ENCODE measurements around the gene COPZ1. TPM values are rescaled to one million over a fixed set of nuclear protein-coding genes. Genes with fewer than 3 reads are reported as not detected.
A peak's percentile ranks its signal among the peaks of the same experiment; 100 is the strongest.

The COPZ1 gene
- total RNA-seq, 2 experiments from 2014 or later: 96.3 to 102 TPM

DNA sequence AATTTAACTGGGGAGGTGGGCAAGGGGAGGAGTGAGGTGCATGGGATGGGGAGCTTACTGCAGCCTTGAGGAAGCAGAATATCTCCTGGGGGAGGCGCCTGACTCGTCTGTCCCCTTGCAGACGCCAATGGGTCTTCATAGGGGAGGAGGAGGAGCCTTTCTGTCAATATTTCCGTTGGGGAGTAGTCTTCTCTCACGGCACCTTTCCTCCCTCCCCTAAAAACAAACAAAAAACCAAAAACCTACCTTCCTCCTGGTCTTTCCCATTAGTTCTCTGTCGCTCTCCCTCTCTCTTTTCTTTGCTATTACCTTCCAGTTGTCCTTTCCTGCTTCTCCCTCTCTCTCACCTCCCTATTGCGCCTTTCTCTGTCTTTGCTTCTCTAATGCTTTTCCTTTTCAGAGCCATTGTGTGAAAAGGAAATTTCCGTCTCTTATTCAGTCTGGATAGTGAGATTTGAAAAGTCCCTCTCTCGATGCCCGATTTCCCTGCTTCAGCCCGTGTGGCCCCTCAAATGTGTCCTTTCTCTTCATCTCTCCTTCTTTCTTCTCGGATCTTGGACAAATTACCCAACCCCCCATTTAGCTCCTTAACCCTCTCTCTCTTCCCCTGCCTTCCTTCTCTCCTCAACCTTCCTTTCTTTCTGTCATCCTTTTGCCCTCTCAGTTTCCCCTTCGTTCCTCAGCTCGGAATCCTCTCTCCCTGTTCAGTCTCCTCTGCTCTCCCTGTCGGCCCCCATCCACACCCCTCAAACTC is 33.4 kb downstream of the COPZ1 start:
- Mint-ChIP-seq H3K36me3 (no peaks in the 10 kb centered on the region), H3K4me1 (peaks cover 14% of the 10 kb centered on the region), H3K27me3 (no peaks in the 10 kb centered on the region), H3K9me3 (no peaks in the 10 kb centered on the region), H3K27ac (no peak overlapping the region), H3K4me3 (no peak overlapping the region)
- peak; percentile 61 for DNase-seq

DNA sequence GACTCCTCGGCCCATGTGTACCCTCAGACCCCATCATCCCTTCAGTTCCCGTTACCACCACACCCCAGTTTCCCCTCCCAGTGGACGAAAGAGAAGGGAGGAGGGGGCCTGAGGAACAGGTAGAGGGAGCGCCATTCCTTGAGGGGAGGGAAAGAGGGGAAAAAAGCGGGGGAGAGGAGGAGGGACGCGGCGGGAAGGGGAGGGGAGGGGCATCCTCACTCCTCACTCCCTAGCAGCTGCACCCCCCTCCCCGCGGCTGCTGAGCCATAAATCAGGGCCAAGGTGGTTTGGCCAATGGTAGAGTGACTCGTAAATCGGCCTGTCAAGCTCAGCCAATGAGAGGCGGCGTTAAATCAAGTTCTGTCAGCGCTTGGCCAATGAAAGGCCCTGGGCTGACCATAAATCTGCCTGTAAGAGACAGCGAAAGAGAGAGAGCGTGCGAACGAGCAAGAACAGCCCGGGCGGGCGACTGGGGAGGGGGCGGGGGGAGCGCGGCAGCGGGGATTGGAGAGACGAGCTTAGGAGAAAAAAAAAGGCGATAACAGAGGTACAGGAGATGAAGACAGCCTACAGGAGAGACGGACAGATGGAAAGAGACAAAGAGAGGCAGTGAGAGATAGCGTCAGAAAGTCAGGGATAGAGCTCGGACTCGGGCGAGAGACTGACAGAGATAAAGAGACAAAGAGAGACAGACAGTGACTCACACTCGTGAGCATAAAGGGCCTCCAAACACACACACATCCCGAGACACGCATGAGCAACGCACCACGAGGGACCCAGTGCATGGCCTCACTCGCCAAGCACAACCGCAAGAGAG is 34.2 kb downstream of the COPZ1 start:
- peak; percentile 91 for DNase-seq
- H3K27ac Mint-ChIP-seq: no peak overlapping the region
- no peak overlapping the region for H3K4me3 Mint-ChIP-seq
- no peaks in the 10 kb centered on the region for H3K36me3 Mint-ChIP-seq
- H3K4me1 Mint-ChIP-seq: peaks cover 19% of the 10 kb centered on the region
- no peaks in the 10 kb centered on the region for H3K9me3 Mint-ChIP-seq
- no peaks in the 10 kb centered on the region for H3K27me3 Mint-ChIP-seq

DNA sequence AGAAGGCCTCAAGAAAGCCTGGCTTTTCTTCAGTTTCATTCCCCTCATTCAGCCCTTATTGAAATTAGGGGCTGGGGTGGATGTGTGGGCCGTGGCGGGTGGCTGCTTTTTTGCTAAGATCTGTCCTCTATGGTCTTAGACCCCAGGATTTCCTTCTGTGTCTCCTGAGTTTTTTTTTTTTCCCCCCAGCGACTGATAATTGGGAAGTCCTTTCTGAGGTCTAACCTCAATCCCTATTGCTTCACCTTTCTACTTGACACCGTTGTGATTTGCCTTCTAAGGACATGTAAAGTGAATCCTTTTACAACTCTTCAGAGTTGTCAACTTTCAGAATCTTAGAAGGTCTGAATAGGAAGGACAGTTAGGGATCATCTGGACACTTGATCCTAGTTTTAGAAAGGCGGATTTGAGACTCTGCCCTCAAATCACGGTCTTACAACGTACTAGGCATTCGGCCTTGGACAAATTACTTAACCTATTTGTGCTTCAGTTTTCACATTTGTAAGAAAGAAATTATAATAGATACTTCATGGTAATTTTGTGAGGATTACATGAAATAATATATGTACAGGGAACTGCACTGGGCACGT is 34.9 kb downstream of the COPZ1 start:
- H3K9me3 Mint-ChIP-seq: no peaks in the 10 kb centered on the region
- no peak for DNase-seq
- no peaks in the 10 kb centered on the region for H3K27me3 Mint-ChIP-seq
- H3K4me3 Mint-ChIP-seq: no peak overlapping the region
- H3K4me1 Mint-ChIP-seq: peaks cover 26% of the 10 kb centered on the region
- H3K27ac Mint-ChIP-seq: no peak overlapping the region
- no peaks in the 10 kb centered on the region for H3K36me3 Mint-ChIP-seq

DNA sequence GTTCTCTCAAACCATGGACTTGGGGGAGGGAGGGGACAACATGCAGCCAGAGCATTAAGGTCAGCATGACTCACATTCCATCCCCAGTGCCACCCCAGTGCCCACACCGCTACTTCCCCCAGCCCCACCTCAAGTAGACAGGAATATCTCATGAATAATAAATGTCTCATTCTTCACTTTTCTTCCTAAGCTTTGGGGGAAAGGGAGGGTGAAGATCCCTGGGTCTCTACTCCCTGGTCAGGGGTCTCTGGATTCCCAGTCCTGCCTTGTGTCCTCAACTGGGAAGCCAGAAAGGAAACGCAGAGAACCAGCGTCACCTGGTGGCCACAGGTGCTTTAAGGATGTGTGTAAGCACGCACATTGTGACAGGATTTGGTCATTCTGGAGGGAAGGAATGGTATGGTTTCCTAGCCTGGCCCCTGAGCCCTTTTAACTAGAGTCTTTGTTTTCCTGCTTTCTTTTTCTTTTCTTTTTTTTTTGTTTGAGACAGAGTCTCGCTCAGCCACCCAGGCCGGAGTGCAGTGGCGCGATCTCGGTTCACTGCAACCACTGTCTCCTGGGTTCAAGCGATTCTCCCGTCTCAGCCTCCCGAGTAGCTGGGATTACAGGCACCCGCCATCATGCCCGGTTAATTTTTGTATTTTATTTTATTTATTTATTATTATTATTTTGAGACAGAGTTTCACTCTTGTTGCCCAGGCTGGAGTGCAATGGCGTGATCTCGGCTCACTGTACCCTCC is 36.0 kb downstream of the COPZ1 start:
- H3K27ac Mint-ChIP-seq: peak overlapping the region; percentile 70
- DNase-seq: peak; percentile 40
- H3K36me3 Mint-ChIP-seq: no peaks in the 10 kb centered on the region
- H3K27me3 Mint-ChIP-seq: no peaks in the 10 kb centered on the region
- no peak overlapping the region for H3K4me3 Mint-ChIP-seq
- H3K9me3 Mint-ChIP-seq: no peaks in the 10 kb centered on the region
- peaks cover 28% of the 10 kb centered on the region for H3K4me1 Mint-ChIP-seq

DNA sequence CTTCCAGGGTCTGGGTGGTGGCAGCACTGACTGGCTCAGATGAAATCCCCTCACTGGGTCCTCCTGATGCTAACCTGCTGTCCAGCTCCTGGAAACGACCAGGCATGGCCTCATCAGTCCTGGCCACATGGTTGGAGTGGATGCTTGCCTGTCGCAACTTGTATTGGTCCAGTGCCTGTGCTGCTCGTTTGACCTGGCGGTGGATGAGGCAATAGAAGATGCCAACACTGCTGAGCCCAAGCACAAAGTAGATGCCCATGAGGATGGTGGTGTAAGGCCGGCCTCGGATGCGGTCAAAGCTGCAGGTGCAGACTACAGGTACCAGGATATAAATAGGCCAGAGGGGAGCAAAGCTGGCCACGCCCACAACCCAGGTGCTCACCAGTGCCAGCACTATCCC is 38.1 kb downstream of the COPZ1 start:
- no peak overlapping the region for H3K4me3 Mint-ChIP-seq
- no peak overlapping the region for H3K27ac Mint-ChIP-seq
- peaks cover 24% of the 10 kb centered on the region for H3K4me1 Mint-ChIP-seq

DNA sequence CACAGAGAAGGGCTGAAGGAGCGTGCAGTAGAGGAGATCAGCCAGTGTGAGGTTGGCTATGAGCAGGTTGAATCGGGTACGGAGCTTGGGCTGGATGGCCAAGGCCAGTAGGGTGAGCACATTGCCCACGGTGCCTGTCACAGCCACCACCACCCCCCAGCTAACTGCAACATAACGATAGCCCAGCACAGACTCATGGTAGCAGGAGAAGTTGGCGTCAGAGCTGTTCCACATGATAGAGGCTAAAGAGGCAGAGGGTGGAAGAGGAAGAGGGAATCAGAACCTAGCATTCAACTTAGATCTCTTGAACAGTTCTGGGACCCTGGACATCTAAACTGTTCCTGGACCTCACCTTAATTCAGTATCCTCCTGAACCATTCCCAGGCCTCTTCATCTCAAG is 38.7 kb downstream of the COPZ1 start:
- peaks cover 25% of the 10 kb centered on the region for H3K4me1 Mint-ChIP-seq
- no peaks in the 10 kb centered on the region for H3K36me3 Mint-ChIP-seq
- H3K9me3 Mint-ChIP-seq: no peaks in the 10 kb centered on the region
- no peak for DNase-seq
- no peaks in the 10 kb centered on the region for H3K27me3 Mint-ChIP-seq
- peak overlapping the region; percentile 25 for H3K4me3 Mint-ChIP-seq
- no peak overlapping the region for H3K27ac Mint-ChIP-seq

More for the DNA sequence above, 38.1 kb downstream of the COPZ1 start:
- DNase-seq: no peak
- no peaks in the 10 kb centered on the region for H3K9me3 Mint-ChIP-seq
- no peaks in the 10 kb centered on the region for H3K36me3 Mint-ChIP-seq
- H3K27me3 Mint-ChIP-seq: no peaks in the 10 kb centered on the region

DNA sequence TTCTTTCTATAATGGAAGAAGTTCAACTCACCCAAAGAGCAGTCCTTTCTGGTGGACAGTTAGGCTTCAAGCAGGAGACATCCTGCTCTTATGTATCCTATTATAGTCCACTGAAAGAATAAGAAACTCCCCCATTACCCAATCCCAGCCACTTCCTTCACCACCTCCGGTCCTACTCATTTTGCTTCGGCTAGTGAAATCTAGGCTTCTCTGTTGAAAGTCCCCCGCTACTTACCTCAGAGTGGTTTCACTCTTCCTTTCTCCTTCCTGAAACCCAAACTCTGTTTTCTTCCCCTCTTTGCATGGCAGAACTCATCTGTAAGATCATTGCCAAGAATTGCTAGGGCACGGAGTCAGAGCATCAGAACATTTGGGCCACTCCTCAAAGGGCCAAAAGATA is 39.5 kb downstream of the COPZ1 start, which contains the start of gene GPR84:
Gene GPR84, minus strand, starts transcription at position 74 of the 400 bp plus-strand sequence. CDS start 635 bp downstream, outside the sequence.
- H3K27me3 Mint-ChIP-seq: no peaks in the 10 kb centered on the region
- H3K4me1 Mint-ChIP-seq: peaks cover 28% of the 10 kb centered on the region
- H3K27ac Mint-ChIP-seq: peak within 1 kb of the TSS; percentile 63
- no peaks in the 10 kb centered on the region for H3K9me3 Mint-ChIP-seq
- H3K36me3 Mint-ChIP-seq: no peaks in the 10 kb centered on the region
- DNase-seq: peak; percentile 32
- H3K4me3 Mint-ChIP-seq: peak within 1 kb of the TSS; percentile 25

DNA sequence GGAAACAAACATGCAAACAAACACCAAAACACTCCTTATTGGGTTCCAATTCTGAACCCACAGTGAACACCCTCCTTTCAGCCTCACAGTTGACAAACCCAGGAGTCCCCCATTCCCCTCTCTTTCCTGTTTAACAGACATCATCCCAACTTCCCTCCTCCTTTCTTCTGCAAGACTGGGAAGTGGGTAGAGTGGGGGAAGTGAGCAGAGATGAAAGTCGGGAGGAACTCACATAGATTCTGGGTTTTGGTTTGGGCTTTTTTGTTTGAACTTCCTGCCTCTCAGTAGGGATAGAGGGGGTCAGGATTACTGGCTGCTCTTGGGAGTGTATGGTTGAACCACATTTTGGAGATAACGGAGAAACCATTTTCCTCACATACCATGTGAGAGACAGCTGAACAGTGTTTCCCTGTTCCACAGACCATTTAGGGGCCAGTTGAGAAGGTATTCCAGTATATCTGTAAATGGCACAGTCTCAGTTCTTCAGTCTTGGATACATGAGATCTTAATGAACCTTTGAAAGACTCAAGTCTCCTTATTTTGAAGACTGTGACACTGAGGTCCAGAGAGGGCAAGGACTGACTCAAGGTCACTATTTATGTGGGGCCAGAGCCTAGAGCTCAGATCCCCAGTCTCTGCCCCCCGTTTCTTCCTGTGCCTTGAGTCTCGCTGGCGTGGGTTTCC is 43.2 kb downstream of the COPZ1 start:
- H3K27me3 Mint-ChIP-seq: no peaks in the 10 kb centered on the region
- H3K4me3 Mint-ChIP-seq: no peak overlapping the region
- no peak overlapping the region for H3K27ac Mint-ChIP-seq
- DNase-seq: no peak
- no peaks in the 10 kb centered on the region for H3K9me3 Mint-ChIP-seq
- no peaks in the 10 kb centered on the region for H3K36me3 Mint-ChIP-seq
- H3K4me1 Mint-ChIP-seq: peaks cover 28% of the 10 kb centered on the region

DNA sequence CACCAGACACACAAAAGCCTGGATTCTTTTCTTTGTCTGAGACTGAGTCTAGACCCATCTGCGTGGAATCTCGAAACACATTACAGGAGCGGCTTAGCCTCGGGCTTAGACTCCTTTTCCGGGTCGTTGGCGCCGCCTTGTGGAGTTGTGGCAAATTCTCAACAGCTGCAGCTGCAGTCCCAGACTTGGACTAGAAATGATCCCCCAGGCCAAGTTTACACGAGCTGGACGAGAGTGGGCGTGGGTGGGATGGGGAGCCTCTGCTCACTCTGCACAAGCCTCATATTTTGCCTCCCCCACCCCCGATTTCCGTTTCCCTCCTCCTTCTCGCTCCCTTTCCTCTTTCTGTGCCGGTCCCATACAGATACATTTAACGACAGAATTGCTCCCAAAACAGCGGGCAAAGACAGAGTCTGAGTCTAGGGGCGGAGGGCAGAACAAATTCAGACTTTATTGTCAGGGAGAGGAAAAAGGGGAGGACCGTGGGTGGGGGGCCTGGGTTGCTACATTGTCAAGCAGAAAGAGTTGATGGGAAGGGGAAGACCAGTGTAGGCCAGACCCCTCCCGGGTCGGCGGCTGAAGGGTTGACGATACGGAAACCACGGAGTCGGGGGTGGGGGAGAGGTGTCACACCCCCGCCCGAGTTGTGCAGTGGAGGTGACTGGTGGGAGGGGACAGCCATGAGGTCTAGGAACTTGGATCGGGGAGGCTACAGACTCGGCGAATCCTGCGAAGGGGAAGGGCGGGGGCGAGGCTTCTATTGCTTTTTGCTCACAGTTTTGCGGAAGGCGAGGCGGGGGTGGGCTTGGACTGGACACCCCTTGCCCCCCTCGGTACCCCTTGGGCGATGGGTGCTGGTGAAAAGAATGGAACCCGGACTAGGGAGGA is 44.0 kb downstream of the COPZ1 start:
- DNase-seq: peak; percentile 84
- no peaks in the 10 kb centered on the region for H3K9me3 Mint-ChIP-seq
- no peaks in the 10 kb centered on the region for H3K27me3 Mint-ChIP-seq
- peaks cover 30% of the 10 kb centered on the region for H3K4me1 Mint-ChIP-seq
- no peak overlapping the region for H3K27ac Mint-ChIP-seq
- H3K4me3 Mint-ChIP-seq: peak overlapping the region; percentile 5
- H3K36me3 Mint-ChIP-seq: no peaks in the 10 kb centered on the region

DNA sequence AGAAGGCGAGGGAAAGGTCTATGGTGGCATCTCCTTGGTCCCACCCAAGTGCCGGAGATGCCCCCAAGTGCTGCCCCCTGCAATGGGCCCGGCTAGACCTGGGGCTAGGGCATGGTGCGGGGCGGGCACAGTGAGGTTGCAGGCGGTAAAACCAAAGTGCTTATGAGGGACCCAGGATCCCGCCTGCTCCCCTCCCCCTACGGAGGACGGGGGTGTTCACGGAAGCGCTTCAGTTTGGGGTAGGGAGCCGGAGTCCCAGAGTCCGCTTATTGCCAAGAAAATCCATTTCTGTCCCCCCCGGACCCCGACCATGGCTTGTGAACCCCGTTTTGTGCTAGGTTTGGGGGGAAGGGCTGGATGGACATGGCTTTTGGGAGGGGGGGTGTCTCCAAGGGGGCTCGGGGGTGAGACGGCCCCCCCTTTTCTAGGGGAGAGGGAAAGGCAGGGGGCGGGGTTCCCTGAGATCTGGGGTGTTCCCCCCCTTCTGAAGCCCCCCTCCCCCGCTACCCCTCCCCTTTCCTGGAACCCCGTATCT is 44.7 kb downstream of the COPZ1 start:
- no peak for DNase-seq
- Mint-ChIP-seq H3K27me3 (no peaks in the 10 kb centered on the region), H3K9me3 (no peaks in the 10 kb centered on the region), H3K27ac (no peak overlapping the region), H3K4me1 (peaks cover 27% of the 10 kb centered on the region), H3K36me3 (no peaks in the 10 kb centered on the region), H3K4me3 (no peak overlapping the region)

DNA sequence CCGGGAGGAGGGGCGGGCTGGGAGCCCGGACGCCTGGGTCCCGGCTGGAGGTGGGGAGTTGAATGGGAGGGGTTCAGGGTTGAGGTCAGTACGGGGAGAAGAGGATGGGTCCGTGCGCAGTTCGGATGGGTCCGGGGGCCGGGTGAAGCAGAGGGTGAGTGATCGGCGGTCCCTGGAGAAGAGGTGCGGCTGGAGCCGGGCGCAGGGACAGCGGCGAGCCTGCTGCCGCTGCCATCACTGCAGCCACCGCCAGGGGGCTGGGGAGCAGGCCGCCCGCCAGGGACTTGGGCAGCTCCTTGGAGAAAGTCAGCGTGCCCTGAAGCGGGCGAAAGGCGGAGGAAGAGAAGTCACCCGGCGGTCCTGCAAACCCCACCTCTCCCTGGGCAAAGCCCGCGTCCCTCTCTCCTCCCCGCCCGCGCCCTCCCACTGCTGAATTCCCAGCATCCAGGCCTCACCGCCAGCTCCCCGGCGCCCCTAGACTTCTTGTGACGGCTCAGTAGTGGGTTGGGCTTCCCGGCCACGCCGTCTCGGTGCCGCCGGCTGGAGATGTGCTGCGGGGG is 45.3 kb downstream of the COPZ1 start:
- Mint-ChIP-seq H3K4me1 (peaks cover 22% of the 10 kb centered on the region), H3K27ac (no peak overlapping the region), H3K36me3 (no peaks in the 10 kb centered on the region), H3K27me3 (no peaks in the 10 kb centered on the region), H3K9me3 (no peaks in the 10 kb centered on the region), H3K4me3 (no peak overlapping the region)
- DNase-seq: no peak

DNA sequence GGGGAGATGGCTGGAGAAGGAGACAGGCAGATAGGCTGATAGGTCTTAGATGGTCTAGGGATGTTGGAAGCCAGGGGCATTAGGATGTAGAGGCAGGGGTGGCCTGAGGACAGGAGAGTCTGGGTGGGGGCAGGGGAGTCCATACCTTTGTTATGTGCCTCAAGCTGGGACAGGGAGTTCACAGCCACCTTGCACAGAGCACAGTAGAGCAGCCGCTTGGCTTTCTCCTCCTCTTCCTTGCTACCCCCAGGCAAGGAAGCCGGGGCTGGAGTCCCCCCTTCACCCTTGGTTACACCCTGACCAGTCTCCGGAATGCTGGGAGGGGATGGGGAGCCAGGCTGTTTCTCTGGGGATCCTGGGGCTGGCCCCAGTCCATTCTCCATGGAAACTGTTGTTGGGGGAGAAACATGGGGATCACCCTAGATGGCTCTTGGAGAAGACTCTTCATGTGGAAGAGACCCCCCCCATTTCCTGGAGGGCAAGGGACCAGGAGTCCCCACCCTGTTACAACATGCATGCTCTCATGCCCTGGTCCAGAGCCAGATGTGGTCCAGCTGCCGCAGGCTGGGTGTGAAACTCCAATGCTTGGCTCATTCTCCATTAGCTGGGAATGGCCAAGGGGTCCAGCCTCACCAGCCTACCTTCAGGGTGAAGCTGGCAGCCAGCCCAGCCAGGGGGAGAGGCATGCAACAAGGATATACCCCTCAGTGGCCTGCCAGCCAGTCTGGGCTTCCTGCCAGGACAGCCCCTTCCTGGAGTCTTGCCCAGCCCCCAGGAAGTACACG is 46.6 kb downstream of the COPZ1 start:
- no peak overlapping the region for H3K27ac Mint-ChIP-seq
- no peaks in the 10 kb centered on the region for H3K36me3 Mint-ChIP-seq
- DNase-seq: no peak
- no peaks in the 10 kb centered on the region for H3K9me3 Mint-ChIP-seq
- no peak overlapping the region for H3K4me3 Mint-ChIP-seq
- H3K4me1 Mint-ChIP-seq: peaks cover 22% of the 10 kb centered on the region
- no peaks in the 10 kb centered on the region for H3K27me3 Mint-ChIP-seq

Measured in activated naive CD8-positive, alpha-beta T cell treated with anti-CD3 and anti-CD28 coated beads for 36 hours (primary cell).